Stimulated activated CD4-positive, alpha-beta T cell treated with anti-CD3 and anti-CD28 coated beads, Interleukin-15, amount 100 ng/mL, for 24 hours (primary cell): ENCODE results near the gene MESD.
"Not testable (repeated sequence)": the region's sequence is repeated elsewhere in the genome, so short reads cannot be mapped to it uniquely, and the experiment has no call there.

Source experiments
- DNase-seq: peaks from one replicate; pipeline ENCODE4 v3.0.0-alpha.2; 2020

Gene MESD

DNA sequence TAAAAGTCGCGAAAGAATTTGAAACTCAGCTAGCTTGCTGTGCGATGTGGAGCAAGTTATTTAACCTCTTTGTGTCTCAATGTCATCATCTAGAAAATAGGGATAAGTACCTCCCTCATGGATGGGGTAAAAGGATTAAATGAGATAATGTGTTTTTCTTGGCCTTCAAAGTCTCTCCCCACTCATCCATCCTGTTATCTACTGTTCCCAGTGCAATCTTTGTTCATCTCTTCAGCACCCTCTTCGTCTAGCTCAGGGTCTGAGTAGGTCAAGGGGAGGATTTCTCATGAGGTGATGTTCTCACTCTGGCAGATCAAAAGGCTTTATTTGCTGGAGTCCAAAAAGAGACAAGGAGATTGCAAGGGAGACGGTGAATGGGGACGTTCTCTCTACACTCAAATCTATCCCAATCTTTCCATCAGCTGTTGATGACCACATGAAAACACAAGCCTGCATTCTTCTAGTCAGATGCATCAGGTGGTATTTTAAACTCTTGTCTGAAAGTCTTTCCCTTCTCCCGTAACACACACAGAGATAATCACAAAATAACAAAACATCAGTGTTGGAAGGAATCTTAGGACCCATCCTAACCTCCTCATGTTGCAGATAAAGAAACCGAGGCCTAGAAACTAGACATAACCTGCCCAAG lies 1.3 kb downstream of the MESD start:
- no peak for DNase-seq

DNA sequence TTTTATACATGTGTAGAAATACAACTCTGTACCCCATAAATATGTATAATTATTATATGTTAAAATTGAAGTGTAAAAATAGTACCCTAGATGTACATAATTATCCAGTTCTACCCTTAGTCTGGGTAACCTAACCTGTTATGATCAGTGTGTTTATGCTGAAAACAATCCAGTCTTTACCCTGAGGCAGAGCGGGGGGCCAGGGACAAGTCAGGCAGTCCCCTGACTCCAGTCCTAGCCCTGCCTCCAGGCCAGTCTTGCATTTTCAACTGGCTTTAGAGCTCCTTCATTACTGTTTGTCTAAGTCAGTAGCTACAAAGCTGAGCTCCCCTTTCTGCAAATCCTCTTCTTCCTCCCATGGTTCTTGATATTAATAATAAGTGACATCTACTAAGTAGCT lies 3.1 kb downstream of the MESD start:
- no peak for DNase-seq

DNA sequence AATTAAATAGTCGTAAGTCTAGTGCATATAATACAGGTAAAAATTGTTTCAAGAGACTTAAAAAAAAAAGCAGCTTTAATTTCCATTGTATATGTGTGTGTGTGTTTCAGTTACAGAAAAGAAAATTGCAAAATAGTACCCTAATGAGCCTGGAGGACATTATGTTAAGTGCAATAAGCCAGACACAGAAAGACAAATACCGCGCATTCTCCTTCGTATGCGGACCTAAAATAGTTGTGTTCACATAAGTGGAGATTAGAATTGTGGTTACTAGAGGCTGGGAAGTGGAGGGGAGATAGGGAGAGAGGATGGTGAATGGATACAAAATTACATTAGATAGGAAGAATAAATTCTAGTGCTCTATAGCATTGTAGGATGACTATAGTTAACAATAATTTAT lies 3.6 kb downstream of the MESD start:
- no peak for DNase-seq

DNA sequence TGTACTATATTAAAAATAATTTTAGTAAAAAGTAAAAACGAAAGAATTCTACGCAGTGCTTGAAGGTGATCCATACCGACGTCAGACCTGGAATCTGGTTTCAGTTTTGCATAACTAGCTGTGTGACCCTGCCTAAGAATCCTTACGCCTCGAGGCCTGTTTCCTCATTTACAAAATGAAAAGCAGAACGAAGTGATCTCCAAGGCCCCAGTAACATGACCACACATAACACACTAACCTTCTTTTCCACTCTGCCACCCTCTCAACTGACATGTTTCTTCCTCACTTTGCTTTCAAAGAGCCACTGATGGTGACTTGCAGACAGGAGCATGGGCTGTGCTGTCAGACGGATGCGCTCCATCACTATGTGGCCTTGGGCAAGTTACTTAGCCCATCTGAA lies 4.8 kb downstream of the MESD start:
- no peak for DNase-seq

DNA sequence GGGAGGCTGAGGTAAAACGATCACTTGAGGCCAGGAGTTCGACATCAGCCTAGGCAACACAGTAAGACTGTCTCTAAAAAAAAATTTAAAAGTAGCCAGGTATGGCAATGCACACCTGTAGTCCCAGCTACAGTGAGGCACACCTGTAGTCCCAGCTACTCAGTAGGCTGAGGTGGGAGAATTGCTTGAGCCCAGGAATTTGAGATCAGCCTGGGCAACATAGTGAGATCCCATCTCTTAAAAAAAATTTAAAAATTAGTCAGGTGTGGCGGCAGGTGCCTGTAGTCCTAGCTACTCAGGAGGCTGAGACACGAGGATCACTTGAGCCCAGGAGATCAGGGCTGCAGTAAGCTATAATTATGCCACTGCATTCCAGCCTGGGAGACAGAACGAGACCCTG lies 6.8 kb downstream of the MESD start:
- no peak for DNase-seq

DNA sequence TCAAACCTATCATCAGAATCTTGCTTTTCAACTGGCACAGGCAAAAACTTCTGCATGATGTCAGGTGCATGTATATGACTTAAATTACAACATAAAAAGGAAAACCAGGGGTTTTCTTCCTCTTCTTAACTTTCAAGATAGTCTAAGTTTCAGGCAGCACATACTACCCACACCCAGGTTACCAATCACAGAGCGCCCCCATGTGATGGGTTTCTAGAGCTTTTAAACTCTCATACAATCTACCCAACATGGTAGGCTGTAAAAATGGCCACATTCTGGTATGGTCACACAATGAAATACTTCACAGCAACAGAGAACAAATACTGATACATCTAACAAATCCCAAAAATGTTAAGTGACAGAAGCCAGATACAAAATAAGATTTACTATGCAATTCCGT lies 7.4 kb downstream of the MESD start:
- peak; percentile 16 for DNase-seq

DNA sequence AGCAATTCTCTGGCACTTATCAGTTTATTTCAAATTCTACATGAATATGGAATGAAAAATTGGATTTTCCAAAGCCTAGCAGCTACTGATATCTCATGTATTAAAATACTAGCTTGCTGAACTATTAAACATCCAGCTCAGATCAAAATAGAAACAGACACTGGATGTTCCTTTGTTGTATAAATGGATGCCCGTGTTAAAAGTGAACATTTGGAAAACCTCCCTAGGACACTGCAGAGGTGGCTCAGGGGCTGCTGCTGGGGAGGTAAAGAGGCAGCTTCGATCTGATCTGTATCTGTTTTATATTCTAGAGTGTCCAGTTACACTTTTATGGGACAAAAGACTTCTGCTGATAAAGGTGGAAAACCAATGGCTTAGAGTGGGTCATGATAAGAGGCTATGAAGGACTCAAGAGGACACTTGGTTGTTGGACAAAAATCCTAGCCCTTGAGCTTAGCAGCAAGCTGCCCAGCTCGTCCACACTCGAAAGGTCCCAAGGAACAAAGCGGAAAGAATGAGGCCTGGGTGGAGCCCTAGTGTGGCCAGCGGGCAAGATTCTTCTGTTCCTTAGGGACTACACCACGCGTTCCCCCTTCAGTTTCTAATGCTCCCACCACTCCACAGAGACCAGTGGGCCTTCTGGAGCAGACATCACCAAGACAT lies 9.9 kb downstream of the MESD start:
- DNase-seq: no peak

DNA sequence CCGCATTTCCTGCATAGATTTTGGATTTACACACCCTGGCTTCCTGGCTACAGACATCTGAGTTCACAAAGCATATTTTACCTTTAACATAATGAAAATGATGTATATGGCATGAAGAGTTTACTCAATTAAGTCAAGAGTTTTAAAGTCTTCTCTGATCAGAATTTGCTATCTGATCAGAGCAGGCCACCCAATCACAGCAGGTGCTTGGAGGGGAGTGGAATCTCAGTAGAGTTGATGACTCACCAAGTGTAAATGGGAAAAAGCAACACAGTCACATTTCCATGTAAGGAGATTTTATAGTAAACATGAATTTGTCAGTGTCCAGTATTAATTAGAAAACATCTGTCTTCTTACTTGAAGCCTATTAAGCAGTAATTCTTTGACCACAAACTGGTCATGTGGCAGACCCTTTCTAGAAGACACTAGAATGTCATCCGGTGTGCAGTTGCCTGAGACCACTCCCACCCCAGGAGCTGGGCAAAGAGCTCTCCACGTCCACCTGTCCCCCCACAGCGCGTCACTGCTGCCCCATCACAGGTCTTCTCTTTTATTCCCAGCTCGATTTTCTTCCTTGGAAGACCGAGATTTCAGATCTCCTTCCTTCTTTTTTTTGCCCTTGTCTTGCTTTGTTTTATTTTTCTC lies 10.8 kb downstream of the MESD start:
- DNase-seq: no peak

DNA sequence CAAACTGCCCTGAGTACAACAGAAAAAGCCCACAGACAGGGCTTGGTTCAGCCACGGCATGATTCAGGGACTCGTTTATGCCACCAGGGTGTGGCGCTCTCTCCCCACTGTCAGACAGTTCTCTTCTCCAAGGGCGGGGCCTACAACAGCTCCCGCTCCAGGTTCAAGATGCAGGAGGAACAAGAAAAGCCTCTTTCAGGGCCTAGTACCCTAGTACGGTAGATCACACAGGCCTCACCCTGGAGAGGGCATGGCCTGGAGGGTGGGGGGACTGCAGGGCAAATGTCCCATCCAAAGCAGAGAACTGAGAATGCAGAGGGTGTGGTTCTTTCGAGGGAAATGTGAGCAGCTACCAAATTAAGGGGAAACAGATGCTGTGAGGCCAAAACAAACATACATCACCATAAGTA lies 12.0 kb downstream of the MESD start:
- DNase-seq: peak; percentile 56

DNA sequence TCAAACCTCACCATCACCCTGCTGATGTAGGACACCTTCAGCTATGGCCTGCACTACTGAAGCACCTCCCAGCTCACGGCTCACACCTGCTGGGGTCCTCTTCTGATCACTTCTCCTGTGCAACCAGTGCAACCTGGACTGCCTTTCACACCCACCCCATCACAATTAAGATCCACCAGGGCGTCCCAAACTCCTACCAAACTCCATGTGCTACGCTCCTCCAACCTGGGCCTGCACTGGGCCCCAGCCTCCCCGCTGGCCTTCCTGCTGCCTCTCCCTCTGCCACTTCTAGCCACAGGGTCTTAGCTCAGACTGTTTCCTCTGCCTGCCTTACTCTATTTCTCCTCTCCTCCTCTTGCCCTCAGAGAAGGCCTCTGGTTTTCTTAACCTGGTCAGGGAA lies 12.8 kb downstream of the MESD start:
- DNase-seq: no peak

DNA sequence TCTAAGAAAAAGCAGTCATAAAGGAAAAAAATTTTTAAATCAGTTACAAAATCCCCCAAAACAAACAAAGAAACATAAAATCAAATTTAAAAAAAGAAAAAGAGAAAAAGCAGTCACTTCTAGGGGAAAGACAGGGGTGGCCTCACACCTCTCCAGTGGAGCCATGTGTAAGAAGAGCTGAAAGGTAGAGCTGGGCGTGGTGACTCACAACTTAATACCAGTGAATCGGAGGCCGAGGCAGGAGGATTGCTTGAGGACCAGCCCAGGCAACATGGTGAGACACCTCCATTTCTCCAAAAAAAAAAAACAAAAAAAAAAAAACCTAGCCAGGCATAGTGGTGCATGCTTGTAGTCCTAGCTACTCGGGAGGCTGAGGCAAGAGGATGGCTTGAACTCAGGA lies 14.7 kb downstream of the MESD start:
- DNase-seq: peak; percentile 27

DNA sequence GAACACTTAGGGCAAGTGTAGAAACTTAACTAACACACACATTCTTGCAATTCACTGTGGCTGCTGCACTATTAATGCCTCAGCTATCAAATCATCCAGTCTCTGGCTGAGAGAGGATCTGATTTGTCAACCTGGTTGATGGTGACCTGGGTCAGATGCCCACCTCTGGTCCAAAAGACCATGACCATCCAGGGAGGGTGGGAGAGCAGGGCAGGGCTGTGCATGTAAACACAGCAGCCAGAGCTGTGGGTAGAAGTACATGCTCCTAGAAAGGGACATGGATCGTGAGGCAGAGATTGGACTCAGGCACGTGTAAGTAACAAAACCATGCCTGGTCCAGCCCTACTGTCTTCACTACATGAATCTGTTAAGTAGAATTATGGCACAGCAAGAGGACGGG lies 17.3 kb downstream of the MESD start:
- no peak for DNase-seq

DNA sequence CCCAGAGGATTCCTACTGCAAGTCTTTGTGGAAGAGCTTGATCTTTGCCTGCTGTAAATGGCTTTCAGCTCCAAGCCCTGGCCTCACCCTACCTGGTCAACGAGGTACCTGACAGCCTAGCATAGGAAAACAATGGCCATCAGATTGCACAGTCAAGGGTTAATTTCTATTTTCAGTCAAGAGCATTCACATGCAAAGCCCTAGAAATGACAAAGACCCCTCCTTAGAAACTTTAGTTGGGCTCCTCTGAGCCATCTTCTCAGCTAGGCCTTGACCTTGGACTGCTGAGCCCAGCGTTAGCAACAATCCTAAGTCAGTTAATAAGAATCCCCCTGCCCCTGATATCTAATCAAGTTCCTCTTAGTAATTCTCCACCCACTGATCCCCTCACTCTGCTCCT lies 18.5 kb downstream of the MESD start:
- no peak for DNase-seq

DNA sequence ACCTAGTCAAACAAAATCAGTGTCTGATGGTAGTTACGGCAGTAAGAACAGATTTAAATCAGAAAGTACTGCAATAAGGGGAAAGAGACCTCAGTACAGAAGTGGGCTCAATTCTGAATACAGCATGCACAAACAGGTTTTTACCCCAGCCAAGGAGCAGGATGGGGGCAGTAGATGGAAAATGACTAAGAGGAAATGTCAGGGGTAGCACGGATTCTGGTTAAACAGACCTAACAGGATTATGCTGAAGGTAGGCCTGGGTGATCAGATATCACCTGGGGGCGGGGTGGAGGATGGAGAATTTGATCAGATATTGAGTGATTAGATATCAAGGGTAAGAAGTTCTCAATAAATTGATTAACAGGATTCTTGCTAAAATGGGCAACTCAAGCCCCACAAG lies 19.0 kb downstream of the MESD start:
- DNase-seq: no peak

DNA sequence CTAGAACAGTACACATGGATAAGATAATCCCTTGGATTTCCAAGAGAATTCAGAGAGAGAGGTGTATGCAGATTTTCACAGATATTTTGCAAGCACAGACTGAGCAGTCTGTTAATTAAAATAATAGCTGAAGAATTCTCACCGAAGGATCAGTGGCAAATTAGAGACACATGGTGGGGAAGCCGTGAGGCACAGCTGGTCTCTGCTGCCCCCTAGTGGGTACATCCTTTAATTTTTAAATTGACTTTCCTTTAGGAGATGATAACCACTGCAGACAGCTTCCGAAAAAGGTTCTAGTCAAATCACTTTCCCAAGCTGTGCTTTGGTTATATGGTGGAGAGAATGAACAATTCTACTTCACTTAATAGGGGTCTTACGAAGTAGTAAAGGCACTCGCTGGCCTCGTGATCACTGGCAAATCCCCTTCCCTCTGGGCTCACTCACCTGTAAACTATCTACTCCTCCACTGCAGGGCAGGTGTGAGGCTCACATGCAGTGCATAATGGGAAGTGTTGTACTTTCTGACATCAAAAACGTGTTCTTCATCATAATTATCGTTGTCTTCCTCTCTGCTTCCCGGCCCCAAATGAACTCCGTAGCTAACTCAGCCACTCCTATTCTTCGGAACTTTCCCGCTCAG lies 19.5 kb downstream of the MESD start:
- DNase-seq: peak; percentile 69

DNA sequence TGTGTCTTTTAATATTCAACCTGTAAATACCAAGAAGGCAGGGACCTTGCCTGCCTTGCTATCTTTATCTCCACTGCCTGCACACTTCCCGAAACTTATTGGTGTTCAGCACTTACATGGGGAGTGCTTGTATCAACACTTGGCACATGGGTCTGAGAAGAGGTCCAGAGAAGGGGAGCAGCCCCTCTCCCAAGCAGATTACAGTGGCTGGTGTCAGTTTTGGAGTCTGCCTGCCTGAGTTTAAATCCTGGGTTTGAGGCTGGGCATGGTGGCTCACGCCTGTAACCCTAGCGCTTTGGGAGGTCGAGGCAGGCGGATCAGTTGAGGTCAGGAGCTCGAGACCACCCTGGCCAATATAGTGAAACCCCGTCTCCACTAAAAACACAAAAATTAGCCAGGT lies 20.3 kb downstream of the MESD start:
- DNase-seq: no peak

DNA sequence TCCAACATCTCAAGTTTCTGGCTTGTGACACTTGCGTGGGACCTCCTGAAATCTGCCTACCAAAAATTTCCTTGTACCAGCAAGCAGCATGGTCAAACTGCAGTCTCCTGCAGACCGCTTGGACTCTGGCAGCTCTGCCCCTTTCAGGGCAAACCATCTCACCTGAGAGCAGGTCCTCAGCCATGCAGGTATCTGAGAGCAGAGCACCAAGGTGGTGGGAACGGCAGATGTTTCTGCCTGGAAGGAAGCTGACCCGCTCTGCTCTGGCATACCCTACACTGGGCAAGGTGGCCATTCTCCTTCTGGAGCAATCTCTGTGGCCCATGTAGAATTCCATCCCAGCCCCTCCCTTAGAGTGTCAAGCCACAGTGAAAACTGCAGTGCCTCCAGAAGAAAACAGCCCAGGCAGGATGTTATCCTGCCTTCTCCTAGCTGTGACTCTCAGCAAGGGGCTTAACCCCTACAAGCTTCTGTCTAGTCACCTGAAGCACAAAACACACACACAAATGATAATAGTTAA lies 21.6 kb downstream of the MESD start:
- DNase-seq: no peak

DNA sequence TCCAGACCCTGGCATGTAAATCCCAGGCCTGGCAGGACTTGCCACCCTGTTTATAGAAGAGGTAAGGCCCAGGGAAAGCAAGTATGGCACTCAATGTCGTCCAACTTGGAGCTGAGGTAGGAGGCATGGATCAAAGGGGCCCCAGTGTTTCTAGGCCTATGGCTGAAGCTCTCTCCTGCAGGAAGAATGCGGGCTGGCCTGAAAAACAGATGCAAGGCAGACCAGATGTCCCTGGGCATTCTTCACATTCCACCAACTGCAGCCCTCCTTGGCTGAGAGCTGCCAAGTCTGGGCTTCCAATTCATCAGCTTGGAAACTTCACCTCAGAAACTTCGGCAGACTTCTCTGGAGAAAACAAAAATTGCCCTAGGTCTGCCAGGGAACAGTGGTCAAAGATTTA lies 22.2 kb downstream of the MESD start:
- no peak for DNase-seq

DNA sequence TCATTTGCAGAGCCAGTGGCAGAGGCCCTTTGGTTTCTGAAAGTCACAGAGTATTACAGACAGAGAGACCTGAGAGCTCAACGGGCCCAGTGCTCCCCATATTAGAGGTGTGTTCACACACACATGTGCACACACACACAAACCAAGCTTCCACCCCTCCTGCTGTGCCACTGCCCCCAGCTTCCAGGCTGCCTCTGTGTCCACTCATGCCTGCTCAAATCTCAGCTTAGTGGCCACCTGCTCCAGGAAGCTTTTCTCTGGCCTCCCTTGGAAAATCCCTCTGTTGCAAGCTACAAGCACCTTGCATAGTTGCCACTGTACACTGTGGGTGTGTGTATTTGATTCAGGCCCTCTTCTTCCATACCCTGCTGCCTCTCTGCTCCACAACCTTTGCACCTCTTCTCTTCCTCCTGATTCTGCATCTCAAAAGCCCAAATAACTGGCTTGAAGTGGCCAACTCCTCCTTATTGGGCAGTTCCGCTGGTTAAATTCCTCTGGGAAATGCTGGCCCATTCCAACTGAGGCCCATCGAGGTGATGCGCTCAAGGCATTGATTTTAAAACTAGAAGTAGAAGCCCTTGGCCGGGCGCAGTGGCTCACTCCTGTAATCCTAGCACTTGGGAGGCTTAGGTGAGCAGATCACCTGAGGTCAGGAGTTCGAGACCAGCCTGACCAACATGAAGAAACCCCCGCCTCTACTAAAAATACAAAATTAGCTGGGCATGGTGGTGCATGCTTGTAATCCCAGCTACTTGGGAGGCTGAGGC lies 23.0 kb downstream of the MESD start:
- no peak for DNase-seq

DNA sequence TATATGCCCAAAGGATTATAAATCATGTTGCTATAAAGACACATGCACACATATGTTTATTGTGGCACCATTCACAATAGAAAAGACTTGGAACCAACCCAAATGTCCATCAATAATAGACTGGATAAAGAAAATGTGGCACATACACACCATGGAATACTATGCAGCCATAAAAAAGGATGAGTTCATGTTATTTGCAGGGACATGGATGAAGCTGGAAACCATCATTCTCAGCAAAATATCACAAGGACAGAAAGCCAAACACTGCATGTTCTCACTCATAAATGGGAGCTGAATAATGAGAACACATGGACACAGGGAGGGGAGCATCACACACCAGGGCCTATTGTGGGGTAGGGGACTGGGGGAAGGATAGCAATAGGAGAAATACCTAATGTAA lies 24.2 kb downstream of the MESD start:
- DNase-seq: not testable (repeated sequence)

DNA sequence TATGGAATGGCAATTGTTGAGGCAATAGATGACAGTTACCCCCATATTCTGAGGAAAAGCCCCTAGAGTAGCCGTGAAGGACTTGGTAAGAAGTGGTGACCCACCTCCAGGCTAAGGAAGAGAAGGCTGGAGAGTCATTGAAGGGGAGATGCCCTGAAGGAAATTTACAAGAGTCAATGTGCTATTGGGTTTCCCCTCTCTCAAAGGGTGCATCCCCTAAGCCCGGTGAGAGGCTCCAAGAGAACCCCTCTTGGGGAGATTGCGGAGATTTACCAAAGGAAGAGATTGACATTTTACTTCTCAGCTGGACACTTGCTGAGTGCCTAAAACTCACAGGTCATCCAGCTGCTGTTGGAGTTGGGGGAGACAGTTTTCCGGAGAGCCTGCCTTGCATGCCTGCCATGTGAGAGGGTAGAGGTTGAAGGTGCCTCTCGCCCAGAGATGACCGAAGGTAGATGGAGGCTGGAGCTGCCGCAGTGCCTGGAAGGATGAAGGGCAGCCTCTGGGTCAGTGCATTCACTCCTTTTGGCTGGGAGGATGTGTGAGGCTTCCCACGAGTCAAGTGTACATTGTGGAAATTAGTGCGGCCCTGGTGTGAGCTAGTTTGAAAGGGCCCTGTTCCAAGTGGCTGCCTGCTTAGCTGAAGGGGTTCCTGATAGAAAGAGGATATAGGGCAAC lies 30.7 kb downstream of the MESD start:
- DNase-seq: no peak

DNA sequence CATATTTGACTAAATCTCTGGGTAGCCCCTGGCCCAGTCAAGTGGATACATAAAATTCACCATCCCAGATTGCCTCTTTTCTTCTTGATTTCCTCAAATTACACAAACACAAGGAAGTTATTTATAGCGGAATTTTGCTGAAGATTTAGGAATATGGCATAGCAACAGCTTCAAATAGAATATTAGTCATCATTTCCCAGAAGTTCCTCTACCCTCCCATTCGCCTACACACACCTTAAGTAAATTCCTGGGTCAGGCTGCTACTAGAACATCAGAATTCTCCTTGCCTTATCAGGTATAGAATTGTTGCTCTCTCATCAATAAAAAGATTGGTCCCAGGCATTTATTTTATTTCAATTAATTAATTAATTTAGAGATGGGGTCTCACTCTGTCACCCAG lies 31.6 kb downstream of the MESD start:
- DNase-seq: no peak

DNA sequence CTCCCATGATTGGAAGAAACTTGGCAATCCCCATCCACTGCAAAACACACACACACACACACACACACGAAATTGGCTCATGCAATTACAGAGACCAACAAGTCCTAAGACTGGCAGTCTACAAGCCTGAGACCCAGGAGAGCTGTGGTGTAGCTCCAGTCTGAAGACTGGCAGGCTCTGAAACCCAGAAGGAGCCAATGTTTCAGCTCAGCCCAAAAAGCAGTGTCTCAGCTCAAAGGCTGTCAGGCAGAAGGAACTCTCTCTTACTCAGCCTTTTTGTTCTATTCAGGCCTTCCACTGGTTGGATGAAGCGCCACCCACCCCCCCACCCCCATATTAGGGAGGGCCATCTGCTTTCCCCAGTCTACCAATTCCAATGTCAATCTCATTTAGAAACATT lies 32.1 kb downstream of the MESD start:
- DNase-seq: no peak
